ENCODE measurements around the gene REM1. TPM values are rescaled to one million over a fixed set of nuclear protein-coding genes. Genes with fewer than 3 reads are reported as not detected.
A peak's percentile ranks its signal among the peaks of the same experiment; 100 is the strongest.

REM1 gene
- total RNA-seq, 1 experiment from 2014 or later, result not detected

GRCh38 chr20:31508517-31509244 is 33.6 kb downstream of the REM1 start:
- no peaks in the 10 kb centered on the region for H3K4me1 ChIP-seq (ENCODE audit: control insufficient read depth, insufficient read depth, low read length)
- ChIA-PET CTCF (interaction anchor here (0.6 kb wide), 1 partner anchor 1132 kb away, joined by 5 read pairs; no protein-coding TSS in a partner anchor), POLR2A (interaction anchor here (0.6 kb wide), 1 partner anchor 33 kb away, joined by 9 read pairs; no protein-coding TSS in a partner anchor)
- TF ChIP-seq TCF7L2 (IDR thresholded peaks at IDR 0.05; ENCODE audit: low read depth, low read length), result no peak
- no peak for TF ChIP-seq CTCF (IDR thresholded peaks at IDR 0.05)
- TF ChIP-seq POLR2AphosphoS5 (IDR thresholded peaks at IDR 0.05; ENCODE audit: low read depth, low read length), result no peak
- no peak for TF ChIP-seq SIN3A (IDR thresholded peaks at IDR 0.05; ENCODE audit: borderline replicate concordance, insufficient read depth, low read depth, low read length)
- TF ChIP-seq REST (IDR thresholded peaks at IDR 0.05; ENCODE audit: insufficient read depth in 1 of 2, low read depth in 2 of 2, low read length in 1 of 2), result no peak
- intact Hi-C loops (cut with micrococcal nuclease; ENCODE audit: unreplicated experiment), result no loop called here
- H3K9me3 ChIP-seq (ENCODE audit: control insufficient read depth, insufficient read depth, low read depth, low read length), result no peaks in the 10 kb centered on the region
- H3K36me3 ChIP-seq (ENCODE audit: control insufficient read depth, insufficient read depth, low read length), result no peaks in the 10 kb centered on the region
- ATAC-seq (no peak), DNase-seq (ENCODE audit: low read depth, low spot score) (no peak)
- BruUV-seq (replicated peaks), result no TSS peak
- in situ Hi-C loops (cut with HindIII; ENCODE audit: low pct_unique_long_range_greater_than_20kb, low sequenced_read_pairs), result no loop called here
- no peaks in the 10 kb centered on the region for H3K27me3 ChIP-seq (ENCODE audit: control insufficient read depth, insufficient read depth, low read length)
- no peak overlapping the region for H3K4me3 ChIP-seq (ENCODE audit: low read depth in 2 of 2, low read length in 2 of 2)
- no peak overlapping the region for H3K27ac ChIP-seq (ENCODE audit: low read length)

GRCh38 chr20:31514154-31515071 is 39.3 kb downstream of the REM1 start, which contains the start of gene HM13:
HM13 (plus strand) TSS chr20:31514442; CDS start chr20:31514552, 110 bp downstream.
- in situ Hi-C loops (cut with HindIII; ENCODE audit: low pct_unique_long_range_greater_than_20kb, low sequenced_read_pairs) (no loop called here), intact Hi-C loops (cut with micrococcal nuclease; ENCODE audit: unreplicated experiment) (no loop called here)
- peak; percentile 94 for ATAC-seq
- peak; percentile 89 for DNase-seq (ENCODE audit: low read depth, low spot score)
- BruUV-seq (replicated peaks), result no TSS peak
- POLR2A ChIA-PET, result interaction anchor here (0.7 kb wide), 1 partner anchor 159 kb away, joined by 20 read pairs; no protein-coding TSS in a partner anchor
- TF ChIP-seq POLR2AphosphoS5 (IDR thresholded peaks at IDR 0.05; ENCODE audit: low read depth, low read length) (peak; percentile 97), CTCF (IDR thresholded peaks at IDR 0.05) (peak; percentile 100), REST (IDR thresholded peaks at IDR 0.05; ENCODE audit: insufficient read depth in 1 of 2, low read depth in 2 of 2, low read length in 1 of 2) (no peak), TCF7L2 (IDR thresholded peaks at IDR 0.05; ENCODE audit: low read depth, low read length) (no peak), SIN3A (IDR thresholded peaks at IDR 0.05; ENCODE audit: borderline replicate concordance, insufficient read depth, low read depth, low read length) (peak; percentile 93)
- no peaks in the 10 kb centered on the region for H3K9me3 ChIP-seq (ENCODE audit: control insufficient read depth, insufficient read depth, low read depth, low read length)
- peaks cover 27% of the 10 kb centered on the region for H3K4me1 ChIP-seq (ENCODE audit: control insufficient read depth, insufficient read depth, low read length)
- H3K27ac ChIP-seq (ENCODE audit: low read length), result peak within 1 kb of the TSS; percentile 90
- H3K4me3 ChIP-seq (ENCODE audit: low read depth in 2 of 2, low read length in 2 of 2), result peak within 1 kb of the TSS; percentile 70 to 78
- CTCF ChIA-PET, result interaction anchor here (0.6 to 0.7 kb wide), 5 partner anchors 8 to 148 kb away, joined by 3 to 9 read pairs (median 5); no protein-coding TSS in a partner anchor
- no peaks in the 10 kb centered on the region; the same call in 1 of the 2 replicates for H3K36me3 ChIP-seq (ENCODE audit: control insufficient read depth, insufficient read depth, low read length)
- H3K27me3 ChIP-seq (ENCODE audit: control insufficient read depth, insufficient read depth, low read length), result no peaks in the 10 kb centered on the region

Data from Panc1 (cell line).